HepG2 (cell line): ENCODE measurements around the gene BRCA1. TPM values are rescaled to one million over a fixed set of nuclear protein-coding genes. Genes with fewer than 3 reads are reported as not detected.
A peak's percentile ranks its signal among the peaks of the same experiment; 100 is the strongest.

Source experiments
- DMAP1 ChIP-seq: IDR thresholded peaks from 2 replicates; pipeline ENCODE4 v1.6.1; 2016
- DNMT3B ChIP-seq: conservative IDR thresholded peaks from 2 replicates; pipeline ENCODE4 v1.6.1; 2016; ENCODE audit warnings: missing biosample characterization, control low read depth
- GZF1 ChIP-seq: sonication (generic); formaldehyde crosslinking; IDR thresholded peaks from 2 replicates; pipeline ENCODE4 v1.5.1; 2020; ENCODE audit warnings: mild to moderate bottlenecking, missing genetic modification reagents
- NFIB ChIP-seq: sonication (generic); formaldehyde crosslinking; IDR thresholded peaks from 2 replicates; pipeline ENCODE4 v1.9.0; 2021; ENCODE audit warnings: missing genetic modification reagents, mild to moderate bottlenecking, borderline replicate concordance
- NFKB2 ChIP-seq: sonication (generic); formaldehyde crosslinking; IDR thresholded peaks from 2 replicates; pipeline ENCODE4 v1.4.0; 2020; ENCODE audit warnings: missing genetic modification reagents, borderline replicate concordance
- PPARG ChIP-seq: conservative IDR thresholded peaks from 2 replicates; pipeline ENCODE4 v1.6.1; 2016; ENCODE audit warnings: missing biosample characterization, missing genetic modification reagents
- SAFB2 ChIP-seq: sonication (generic); formaldehyde crosslinking; IDR thresholded peaks from 2 replicates; pipeline ENCODE4 v1.5.1; 2020; ENCODE audit warnings: missing genetic modification reagents, low read depth, mild to moderate bottlenecking, borderline replicate concordance
- TBP ChIP-seq: sonication (generic); formaldehyde crosslinking; IDR thresholded peaks from 2 replicates; pipeline ENCODE4 v1.5.0; 2020; ENCODE audit warnings: missing genetic modification reagents
- ZBTB46 ChIP-seq: sonication (generic); formaldehyde crosslinking; IDR thresholded peaks from 2 replicates; pipeline ENCODE4 v1.4.0; 2020; ENCODE audit warnings: mild to moderate bottlenecking, missing genetic modification reagents, borderline replicate concordance
- ZBTB7B ChIP-seq: sonication (generic); formaldehyde crosslinking; IDR thresholded peaks from 2 replicates; pipeline ENCODE4 v1.4.0; 2020; ENCODE audit warnings: missing genetic modification reagents
- ZFAT ChIP-seq: sonication (generic); formaldehyde crosslinking; conservative IDR thresholded peaks from 2 replicates; pipeline ENCODE4 v1.8.1; 2023; ENCODE audit warnings: missing genetic modification reagents, inconsistent platforms
- ZFP36L1 ChIP-seq: sonication (generic); formaldehyde crosslinking; IDR thresholded peaks from 2 replicates; pipeline ENCODE4 v1.8.0; 2022; ENCODE audit warnings: mild to moderate bottlenecking, missing genetic modification reagents, moderate library complexity
- ZNF407 ChIP-seq: sonication (generic); formaldehyde crosslinking; IDR thresholded peaks from one replicate; pipeline ENCODE4 v1.5.1; 2020; ENCODE audit warnings: mild to moderate bottlenecking, missing genetic modification reagents; ENCODE audit errors: not compliant biosample characterization
- ZNF468 ChIP-seq: sonication (generic); formaldehyde crosslinking; IDR thresholded peaks from 2 replicates; pipeline ENCODE4 v1.8.0; 2022; ENCODE audit warnings: mild to moderate bottlenecking, moderate library complexity, missing genetic modification reagents
- ZNF781 ChIP-seq: sonication (generic); formaldehyde crosslinking; IDR thresholded peaks from 2 replicates; pipeline ENCODE4 v1.5.1; 2020; ENCODE audit warnings: borderline replicate concordance, mild to moderate bottlenecking, missing genetic modification reagents; ENCODE audit errors: not compliant biosample characterization
- ZNF878 ChIP-seq: sonication (generic); formaldehyde crosslinking; IDR thresholded peaks from 2 replicates; pipeline ENCODE4 v1.8.1; 2023; ENCODE audit warnings: mild to moderate bottlenecking, missing genetic modification reagents, moderate library complexity
- polyA plus RNA-seq, 8 experiments: library from polyadenylated mRNA; depleted of rRNA in 3 of 8; stranded (reverse) in 7 of 8; unstranded in 1 of 8; fragments of >200 nt; fragmentation: Illumina TruSeq in 4 of 8; extraction: Trizol in 4 of 8; gene quantifications; 2 replicates each; pipeline versions ENCODE4 v1.2.1 to v1.2.3, GENCODE V29; 2011 to 2016; ENCODE audit warnings: low read depth in 4 of 8, missing spikeins in 1 of 8, mixed read lengths in 1 of 8; ENCODE audit not compliant: insufficient read depth in 1 of 8
- total RNA-seq, 5 experiments: library from RNA; depleted of rRNA; stranded (reverse); fragments of >200 nt; fragmentation: Illumina TruSeq; extraction: Trizol; gene quantifications; 2 replicates each; pipeline ENCODE4 v1.2.3, GENCODE V29; 2016; ENCODE audit warnings: low read depth in 1 of 5
- TF ChIP-seq, protein P1 (sequence below): sonication (generic); formaldehyde crosslinking; IDR thresholded peaks from 2 replicates; pipeline ENCODE4 v1.5.1; 2020; ENCODE audit warnings: missing genetic modification reagents, mild to moderate bottlenecking, borderline replicate concordance
- TF ChIP-seq, protein P2 (sequence below): IDR thresholded peaks from 2 replicates; pipeline ENCODE4 v1.6.1; 2012; ENCODE audit warnings: inconsistent platforms

The BRCA1 gene
- total and polyA plus RNA-seq, 2 of the 13 experiments (the other 11 are each of a cell fraction or from before 2014, with no cell fraction given) = 13.3 to 37.5 TPM

GRCh38 chr17:43006639-43007551 is 118.3 kb downstream of the BRCA1 start, which contains the start of gene IFI35 (continued):
- TF ChIP-seq ZNF407 (CRISPR knock-in tag) (no peak), PPARG (CRISPR knock-in tag) (0 out of 2 replicates have a peak, but pooled peaks have one; percentile 26), ZNF468 (CRISPR knock-in tag) (no peak), ZNF781 (CRISPR knock-in tag) (no peak), NFKB2 (peak; percentile 46; the same call in 1 of the 2 replicates), ZBTB46 (CRISPR knock-in tag) (no peak), NFIB (CRISPR knock-in tag) (no peak), DNMT3B (CRISPR knock-in tag) (no peak), ZNF878 (CRISPR knock-in tag) (peak; percentile 79), DMAP1 (CRISPR knock-in tag) (peak; percentile 66; the same call in 1 of the 2 replicates), SAFB2 (CRISPR knock-in tag) (no peak), GZF1 (CRISPR knock-in tag) (no peak), ZBTB7B (peak; percentile 59), ZFAT (CRISPR knock-in tag) (no peak), ZFP36L1 (CRISPR knock-in tag) (no peak; the same call in none of the 2 replicates), TBP (CRISPR knock-in tag) (no peak)
- TF ChIP-seq, protein P1, sequence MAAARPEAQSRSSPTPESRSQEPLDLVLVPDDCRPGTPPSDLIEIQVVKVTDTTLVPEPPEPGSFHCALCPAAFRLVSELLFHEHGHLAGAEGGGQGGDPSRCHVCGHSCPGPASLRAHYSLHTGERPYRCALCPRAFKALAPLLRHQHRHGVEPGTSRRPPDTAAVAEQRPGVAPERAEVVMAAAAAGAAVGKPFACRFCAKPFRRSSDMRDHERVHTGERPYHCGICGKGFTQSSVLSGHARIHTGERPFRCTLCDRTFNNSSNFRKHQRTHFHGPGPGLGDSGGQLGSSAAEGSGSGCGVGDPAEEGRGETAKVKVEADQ (CRISPR knock-in tag) = peak; percentile 45; the same call in 1 of the 2 replicates
- TF ChIP-seq, protein P2, sequence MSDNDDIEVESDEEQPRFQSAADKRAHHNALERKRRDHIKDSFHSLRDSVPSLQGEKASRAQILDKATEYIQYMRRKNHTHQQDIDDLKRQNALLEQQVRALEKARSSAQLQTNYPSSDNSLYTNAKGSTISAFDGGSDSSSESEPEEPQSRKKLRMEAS = no peak
